Islet of Langerhans (tissue), 1 donor: Measurements from ENCODE around the gene LRP1.

Source experiments
- FAIRE-seq: peaks from one replicate; lab custom pipeline; 2011; peaks lifted over from hg19 to GRCh38; lab: Jason Lieb, UNC

Gene LRP1

DNA sequence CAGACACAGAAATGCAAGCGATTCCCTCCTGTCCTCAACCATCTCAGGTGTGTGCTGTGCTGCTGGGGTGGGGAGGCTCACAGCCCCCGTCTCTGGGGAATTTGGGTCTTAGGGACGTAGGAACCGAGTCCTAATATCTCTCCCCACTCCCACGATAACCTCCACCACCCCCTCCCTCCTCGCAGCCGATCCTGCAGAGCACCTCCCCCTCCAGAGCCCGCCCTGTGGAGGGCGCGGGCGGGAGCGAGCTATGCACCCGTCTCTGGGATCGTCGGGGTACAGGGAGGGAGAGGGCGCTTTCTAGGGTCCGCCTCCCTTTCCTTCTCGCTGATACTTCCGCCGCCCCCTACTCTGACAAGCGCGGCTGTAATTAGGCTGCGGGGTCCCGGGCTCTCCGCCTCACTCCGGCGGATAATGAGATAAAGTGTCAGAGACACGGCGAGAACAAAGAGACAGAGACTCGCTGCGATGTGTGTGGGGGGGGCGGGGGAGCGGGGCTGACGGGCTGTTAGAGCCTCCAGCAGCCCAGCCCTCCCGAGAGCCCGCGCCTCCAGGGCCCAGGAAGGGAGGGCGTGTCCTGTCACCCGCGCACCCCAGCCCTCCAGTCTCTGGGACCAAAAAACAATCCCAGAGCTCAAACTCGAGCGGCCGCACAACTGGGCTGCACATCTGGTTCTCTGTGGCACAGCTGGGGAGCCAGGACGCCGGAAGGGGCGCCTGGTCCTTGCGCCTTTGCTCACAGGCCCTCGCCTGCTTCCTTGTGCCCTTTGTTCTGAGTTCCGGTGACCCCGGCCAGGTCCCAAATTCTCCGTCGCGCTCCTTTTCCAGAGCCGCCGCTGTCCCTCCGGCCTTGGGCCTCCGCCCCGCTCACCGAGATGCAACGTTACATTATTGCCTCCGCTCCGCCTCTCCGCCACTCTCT is 109.9 kb downstream of the LRP1 start:
- FAIRE-seq, result no peak

GRCh38 chr12:57238854-57239554 is 110.7 kb downstream of the LRP1 start:
- no peak for FAIRE-seq

GRCh38 chr12:57239587-57240065 is 111.3 kb downstream of the LRP1 start:
- FAIRE-seq, result no peak

DNA sequence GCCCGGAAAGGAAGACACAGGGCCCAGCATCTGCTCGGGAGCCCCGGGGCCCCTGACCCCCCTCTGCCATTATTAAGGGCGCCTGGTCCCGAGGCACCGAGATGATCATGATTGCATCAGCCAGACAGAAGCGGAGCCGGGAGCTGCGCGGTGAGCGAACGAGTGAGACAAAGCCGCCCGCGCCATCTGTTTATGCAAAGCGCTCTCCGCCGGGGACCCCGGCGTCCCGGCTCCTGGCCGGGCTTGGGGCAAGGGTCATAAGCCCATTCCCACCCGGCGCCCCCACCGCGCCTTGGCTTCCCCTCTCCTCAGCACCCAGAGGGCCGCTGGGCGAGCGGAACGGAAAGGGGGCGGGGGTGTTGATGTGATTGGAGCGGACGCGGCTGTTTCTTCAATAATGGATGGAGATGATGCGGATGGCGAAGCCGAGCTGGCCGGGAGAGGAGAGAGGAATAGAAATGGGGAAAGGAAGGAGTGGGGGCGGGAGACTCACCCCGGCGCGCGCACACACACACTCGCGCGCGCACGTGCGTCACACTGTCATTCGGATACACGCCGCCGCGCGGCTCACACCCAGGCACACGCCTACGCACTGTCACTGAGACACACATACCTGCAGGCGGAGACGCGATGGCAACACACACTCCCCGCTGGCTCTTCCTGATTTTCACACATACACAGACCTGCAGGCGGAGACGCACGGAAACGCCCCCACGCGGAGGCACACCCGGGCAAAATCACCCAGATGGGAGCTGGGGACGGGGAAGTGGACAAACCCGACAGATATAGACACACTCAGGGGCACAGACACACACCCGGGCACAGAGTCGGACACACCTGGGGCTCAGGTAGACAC is 112.0 kb downstream of the LRP1 start:
- FAIRE-seq, result no peak

DNA sequence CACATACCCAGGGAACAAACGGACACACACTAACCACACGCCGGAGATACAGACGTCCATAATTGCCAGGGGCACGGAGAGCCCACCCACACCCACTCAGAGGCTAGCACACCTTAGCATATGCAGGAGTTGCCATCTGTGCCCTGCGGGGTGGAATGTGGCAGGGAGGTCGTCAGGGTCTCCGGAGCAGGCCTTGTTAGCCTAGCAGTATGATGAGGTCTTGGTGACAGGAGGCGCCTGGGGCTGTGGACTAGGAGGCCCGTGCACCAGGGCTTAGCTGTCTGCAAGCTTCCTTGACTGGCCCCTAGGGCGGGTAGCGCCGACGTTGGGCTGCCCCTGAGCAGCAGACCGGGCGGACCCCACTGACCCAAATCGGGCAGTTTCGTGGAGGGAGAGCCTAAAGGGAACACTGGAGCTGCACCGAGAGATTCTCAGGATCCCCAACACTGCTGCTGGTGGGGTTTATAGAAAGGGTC is 112.7 kb downstream of the LRP1 start:
- FAIRE-seq, result no peak

GRCh38 chr12:57241402-57242310 is 113.4 kb downstream of the LRP1 start:
- no peak for FAIRE-seq

GRCh38 chr12:57242329-57242690 is 114.0 kb downstream of the LRP1 start:
- no peak for FAIRE-seq

DNA sequence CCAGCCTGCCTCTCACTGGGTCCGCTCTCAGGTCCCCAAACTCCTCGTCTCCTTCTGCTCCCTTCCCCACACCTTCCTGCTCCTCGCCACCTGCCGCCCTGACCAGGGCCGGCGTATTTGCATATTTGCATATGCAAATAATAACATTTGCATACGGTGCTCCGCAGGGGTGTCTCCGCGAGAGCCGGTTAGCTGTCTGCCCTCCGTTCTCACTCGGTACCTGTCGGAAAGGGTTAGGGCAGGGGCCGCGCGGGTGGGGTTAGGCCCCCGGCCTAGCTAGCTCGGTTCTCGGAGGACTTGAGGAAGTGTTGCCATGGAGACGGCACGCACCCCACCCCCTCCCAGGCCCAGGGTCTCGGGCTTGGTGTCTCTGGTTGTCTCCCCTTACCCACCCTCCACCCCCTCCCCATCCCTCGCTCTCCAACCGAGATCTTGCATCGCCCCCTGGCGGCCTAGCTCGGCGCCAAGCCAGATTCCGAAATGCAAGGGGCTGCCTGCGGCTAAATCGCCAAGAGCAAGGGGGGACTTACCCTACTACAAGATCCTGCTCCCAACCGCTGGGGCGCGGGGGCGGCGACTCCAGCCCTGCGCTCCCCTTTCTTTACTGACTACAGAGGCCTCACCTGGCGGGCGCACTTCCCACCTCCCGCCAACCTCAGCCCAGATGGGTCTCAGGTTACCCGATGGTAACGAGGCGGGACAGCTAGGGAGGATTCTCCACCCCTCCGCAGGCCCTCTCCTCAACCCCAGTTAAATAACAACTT is 114.6 kb downstream of the LRP1 start:
- no peak for FAIRE-seq

DNA sequence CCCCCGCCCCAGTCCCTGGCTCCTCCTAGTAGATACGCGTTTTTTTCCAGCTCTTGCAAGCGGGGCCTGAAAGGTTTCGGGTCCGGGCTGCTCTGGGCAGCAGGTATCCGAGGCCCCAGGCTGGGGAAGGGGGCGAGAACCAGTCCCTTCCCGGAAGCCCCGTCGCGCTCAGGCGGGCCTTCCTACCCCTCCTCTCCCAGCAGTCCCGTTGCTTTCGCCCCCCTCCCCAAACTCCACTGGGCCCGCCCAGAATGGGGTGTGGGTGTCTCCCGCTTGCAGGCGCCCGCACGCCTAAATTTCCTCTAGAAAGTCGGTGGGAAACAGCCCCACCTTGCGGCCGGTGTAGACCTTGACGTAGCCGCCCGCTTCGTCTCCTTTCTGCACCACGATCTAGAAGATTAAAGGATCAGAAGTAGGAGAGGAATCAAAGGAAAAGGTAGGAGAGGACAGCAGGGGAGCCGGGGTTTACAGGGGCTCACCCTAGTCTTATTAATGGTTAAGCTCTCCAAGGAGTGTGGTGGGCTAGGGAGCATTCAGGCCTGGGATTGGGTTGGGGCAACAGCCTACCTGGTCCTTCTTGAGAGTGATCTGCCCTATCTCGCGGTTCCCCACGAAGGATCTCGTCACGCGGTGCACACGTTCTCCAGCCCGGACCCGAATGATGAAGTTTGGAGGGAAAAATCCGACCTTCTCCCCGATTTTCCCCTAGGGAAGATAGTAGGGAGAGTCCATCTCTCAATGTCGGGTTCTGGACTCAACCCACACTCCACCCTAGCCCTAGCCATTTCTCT is 115.4 kb downstream of the LRP1 start:
- FAIRE-seq, result no peak

- no peak for FAIRE-seq
These were observed 116.0 kb downstream of the LRP1 start for GRCh38 chr12:57244312-57244696.

- FAIRE-seq, result no peak
These were observed 118.8 kb downstream of the LRP1 start for GRCh38 chr12:57247041-57247440.

DNA sequence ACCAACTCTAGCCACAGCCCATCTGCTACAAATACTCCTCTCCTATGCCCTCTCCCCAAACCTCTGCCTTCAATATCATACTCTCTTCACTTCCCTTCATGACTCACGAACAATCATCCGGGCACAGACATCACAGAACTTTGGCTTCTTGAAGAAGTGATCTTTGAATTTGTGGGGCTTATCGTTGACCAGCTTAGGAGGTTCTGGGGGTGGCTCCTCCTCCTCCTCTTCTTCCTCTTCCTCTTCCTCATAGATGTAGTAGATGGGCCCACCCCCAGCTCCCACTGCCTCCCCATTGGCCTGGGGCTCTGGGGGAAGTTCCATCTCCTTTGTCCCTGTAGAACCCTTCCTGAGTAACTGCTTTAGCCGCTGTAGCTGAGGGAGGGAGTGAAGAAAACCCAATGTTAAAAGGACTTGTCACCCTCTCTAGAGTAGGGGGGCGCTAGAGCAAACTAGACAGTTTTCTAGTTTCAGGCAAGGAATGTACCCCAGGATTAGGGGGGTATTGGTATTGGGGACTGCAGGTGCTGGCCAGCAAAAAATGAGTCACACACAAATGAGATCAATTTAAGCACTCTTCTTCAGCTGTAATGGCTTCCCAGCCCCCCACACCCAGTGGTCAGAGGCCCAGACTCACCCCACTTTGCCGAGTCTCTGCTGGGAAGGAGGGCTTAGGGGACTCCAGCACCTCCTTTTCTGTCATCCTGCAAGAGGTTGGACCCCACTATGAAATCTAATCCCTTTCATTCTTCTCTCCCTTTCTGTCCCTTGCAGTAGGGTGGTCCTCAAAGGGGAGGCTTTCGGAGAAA is 120.9 kb downstream of the LRP1 start:
- no peak for FAIRE-seq

GRCh38 chr12:57250541-57250940 is 122.3 kb downstream of the LRP1 start:
- no peak for FAIRE-seq

DNA sequence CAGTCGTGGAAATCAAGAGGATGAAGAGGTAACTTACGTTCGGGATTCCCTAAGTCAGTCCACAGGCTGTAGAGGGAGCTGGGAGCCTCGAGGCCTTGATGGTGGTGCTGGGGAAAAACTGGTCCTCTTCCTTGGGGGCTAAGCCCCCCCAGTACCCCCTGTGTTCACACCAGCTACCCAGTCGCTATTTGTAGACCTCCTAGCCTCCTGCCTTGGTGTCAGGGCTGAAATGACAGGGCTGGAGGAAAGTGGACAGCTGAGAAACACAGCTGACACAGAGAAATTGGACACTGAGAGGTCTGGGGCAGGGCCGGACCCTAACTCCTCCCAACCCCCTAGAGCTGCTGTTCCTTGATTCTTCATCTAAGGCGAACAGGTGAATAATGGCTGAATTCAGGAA is 122.7 kb downstream of the LRP1 start, which contains the start of gene STAC3:
STAC3 (minus strand) TSS at position 232 of the 400 bp plus-strand sequence. CDS start 1,551 bp downstream, outside the sequence.
- no peak for FAIRE-seq

- FAIRE-seq, result no peak
These were observed 126.4 kb downstream of the LRP1 start for GRCh38 chr12:57254506-57255280.

DNA sequence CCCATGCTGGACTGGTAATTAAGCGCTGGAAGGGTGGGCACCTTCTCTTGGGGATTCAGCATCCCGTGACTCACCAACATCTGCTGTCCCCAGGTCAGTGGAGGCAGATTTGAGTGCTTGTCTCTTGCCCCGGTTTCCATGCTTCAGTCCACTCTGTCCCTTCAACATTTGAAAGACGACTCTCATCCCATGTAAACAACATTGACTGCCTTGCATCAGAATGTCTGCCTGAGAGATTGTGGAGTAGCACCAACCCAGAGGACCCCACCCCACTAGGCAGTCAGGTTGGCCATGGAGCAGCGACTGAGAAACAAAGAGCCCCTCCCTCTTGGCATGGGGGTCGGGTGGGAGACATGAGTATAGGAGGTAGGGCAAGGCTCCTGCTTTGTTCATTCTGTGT is 127.6 kb downstream of the LRP1 start:
- no peak for FAIRE-seq

DNA sequence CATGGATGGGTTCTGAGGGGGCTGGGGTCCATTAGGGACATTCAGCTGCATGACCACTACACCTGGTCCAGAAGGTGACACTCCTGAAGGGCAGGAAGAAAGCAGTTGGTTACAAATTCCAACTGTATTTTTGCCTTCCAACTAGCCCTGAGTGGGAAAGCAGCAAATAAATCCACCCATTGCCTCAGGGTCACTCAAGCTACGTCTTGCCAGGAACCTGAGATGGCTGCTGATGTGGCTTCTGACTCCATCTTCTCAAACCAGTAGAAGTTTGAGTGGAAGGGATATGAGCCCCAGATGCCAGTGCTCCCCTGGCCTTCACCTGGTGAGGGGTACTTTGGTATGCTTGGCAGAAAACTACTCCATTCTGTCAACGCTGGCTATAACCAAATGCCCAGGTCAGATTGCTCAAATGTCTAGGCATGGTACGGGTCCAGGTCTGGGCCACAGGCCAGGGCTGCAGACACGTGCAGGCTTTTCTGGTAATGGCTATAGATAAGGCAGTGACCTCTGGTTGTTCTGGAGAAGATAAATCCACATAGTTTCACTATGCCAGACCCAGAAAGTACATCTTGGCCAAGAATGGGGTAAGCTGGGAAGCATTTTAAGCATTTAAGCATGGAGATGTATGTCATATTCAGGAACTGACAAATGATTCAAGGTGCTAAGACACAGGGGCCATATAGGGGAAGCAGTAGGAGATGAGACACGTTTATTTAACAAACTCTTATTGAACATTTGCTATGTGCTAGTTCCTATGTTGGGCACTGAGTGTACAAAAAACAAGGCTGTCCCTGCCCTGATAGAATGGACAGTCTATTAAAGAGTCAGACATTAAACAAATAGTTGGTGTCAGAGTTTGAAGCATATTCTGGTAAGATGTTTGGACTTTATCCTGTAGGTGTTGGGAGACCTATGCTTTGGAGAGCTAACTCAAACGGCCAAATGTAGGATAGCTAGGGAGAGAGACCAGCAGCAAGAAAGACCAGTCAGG is 131.0 kb downstream of the LRP1 start:
- no peak for FAIRE-seq
